Thymus (tissue), 11 donors: ENCODE data around the gene BACH1. TPM values are rescaled to one million over a fixed set of nuclear protein-coding genes. Genes with fewer than 3 reads are reported as not detected.

Experiments
- DNase-seq, 9 donors: peaks; one replicate each; pipeline ENCODE4 v3.0.0-alpha.2; 2013; ENCODE audit warnings: low spot score in 9 of 9, low read depth in 6 of 9, missing footprints in 1 of 9
- H3K27ac ChIP-seq, 2 donors: one replicate each; pipeline ENCODE4 v1.5.1; 2013; ENCODE audit warnings: control low read depth in 1 of 2, low read depth in 1 of 2, low read length in 1 of 2, mild to moderate bottlenecking in 1 of 2, moderate library complexity in 1 of 2
- H3K27me3 ChIP-seq, 2 donors: one replicate each; pipeline ENCODE4 v1.5.1; 2013; ENCODE audit warnings: low read length in 1 of 2; ENCODE audit not compliant: control insufficient read depth in 2 of 2, insufficient read depth in 1 of 2
- H3K36me3 ChIP-seq, 2 donors: one replicate each; pipeline ENCODE4 v1.5.1; 2013; ENCODE audit warnings: low read length in 1 of 2, mild to moderate bottlenecking in 1 of 2, moderate library complexity in 1 of 2; ENCODE audit not compliant: control insufficient read depth in 2 of 2, insufficient read depth in 2 of 2
- H3K4me1 ChIP-seq, 2 donors: one replicate each; pipeline ENCODE4 v1.5.1; 2013; ENCODE audit warnings: low read length in 2 of 2; ENCODE audit not compliant: control insufficient read depth in 2 of 2, insufficient read depth in 2 of 2
- H3K4me3 ChIP-seq, 2 donors: one replicate each; pipeline ENCODE4 v1.5.1; 2013; ENCODE audit warnings: low read length in 2 of 2, control low read depth in 1 of 2, mild to moderate bottlenecking in 1 of 2
- H3K9me3 ChIP-seq, 2 donors: one replicate each; pipeline ENCODE4 v1.5.1; 2013; ENCODE audit warnings: low read length in 1 of 2, mild to moderate bottlenecking in 1 of 2; ENCODE audit not compliant: control insufficient read depth in 2 of 2, insufficient read depth in 1 of 2
- WGBS: extraction: QIAGEN DNeasy Blood & Tissue Kit; methylation state at CpG from one replicate; pipeline ENCODE4 v1.1.7; 2013; 5-methylcytosine and 5-hydroxymethylcytosine counted together
- polyA plus RNA-seq: library from polyadenylated mRNA; stranded (reverse); fragments of 200-250 nt; gene quantifications from one replicate; pipeline ENCODE4 v1.2.3, GENCODE V29; 2013
- total RNA-seq: library from RNA; stranded (reverse); fragments of 120-200 nt; gene quantifications from one replicate; pipeline ENCODE4 v1.2.4, GENCODE V29; 2013
- donor health status: healthy.

The BACH1 gene
- total and polyA plus RNA-seq, 2 donors: 17.6 to 23.0 TPM

- Histone ChIP-seq H3K4me3 (no peak overlapping the region), H3K36me3 (peaks cover 6 to 11% of the 10 kb centered on the region in 2 donors), H3K27ac (no peak overlapping the region), H3K4me1 (peaks cover 0 to 2% of the 10 kb centered on the region in 2 donors), H3K27me3 (no peaks in the 10 kb centered on the region), H3K9me3 (no peaks in the 10 kb centered on the region)
- WGBS: 96% methylated on average over 2 of the region's 2 CpGs
- no peak for DNase-seq
These were observed 19.6 kb downstream of the BACH1 start for GRCh38 chr21:29318354-29318753.

- DNase-seq: no peak
- Histone ChIP-seq H3K4me1 (no peaks in the 10 kb centered on the region), H3K4me3 (no peak overlapping the region), H3K36me3 (peaks cover 8 to 13% of the 10 kb centered on the region in 2 donors), H3K9me3 (no peaks in the 10 kb centered on the region), H3K27ac (no peak overlapping the region), H3K27me3 (no peaks in the 10 kb centered on the region)
- WGBS: 96% methylated on average over 6 of the region's 6 CpGs
These were observed 21.3 kb downstream of the BACH1 start for GRCh38 chr21:29320031-29320430.

- Histone ChIP-seq H3K27me3 (no peaks in the 10 kb centered on the region), H3K4me1 (no peaks in the 10 kb centered on the region), H3K4me3 (no peak overlapping the region), H3K9me3 (no peaks in the 10 kb centered on the region), H3K27ac (no peak overlapping the region), H3K36me3 (peaks cover 9 to 15% of the 10 kb centered on the region in 2 donors)
- 98% methylated on average over 11 of the region's 11 CpGs for WGBS
- no peak for DNase-seq
These were observed 22.5 kb downstream of the BACH1 start for GRCh38 chr21:29321217-29321616.

- H3K36me3 ChIP-seq: peaks cover 19 to 26% of the 10 kb centered on the region in 2 donors
- WGBS: 98% methylated on average over 11 of the region's 11 CpGs
- H3K27ac ChIP-seq: no peak overlapping the region
- no peaks in the 10 kb centered on the region for H3K27me3 ChIP-seq
- H3K4me3 ChIP-seq: no peak overlapping the region
- H3K4me1 ChIP-seq: no peaks in the 10 kb centered on the region
- no peak for DNase-seq
- no peaks in the 10 kb centered on the region for H3K9me3 ChIP-seq
These were observed 23.5 kb downstream of the BACH1 start for GRCh38 chr21:29321932-29322928.

- no peaks in the 10 kb centered on the region for H3K27me3 ChIP-seq
- no peaks in the 10 kb centered on the region for H3K4me1 ChIP-seq
- H3K9me3 ChIP-seq: no peaks in the 10 kb centered on the region
- WGBS: 98% methylated on average over 6 of the region's 6 CpGs
- H3K27ac ChIP-seq: no peak overlapping the region
- H3K4me3 ChIP-seq: no peak overlapping the region
- H3K36me3 ChIP-seq: peaks cover 21 to 30% of the 10 kb centered on the region in 2 donors
- DNase-seq: no peak
These were observed 24.5 kb downstream of the BACH1 start for GRCh38 chr21:29323189-29323588.

- H3K36me3 ChIP-seq: peaks cover 22 to 26% of the 10 kb centered on the region in 2 donors
- 98% methylated on average over 10 of the region's 10 CpGs for WGBS
- no peak overlapping the region for H3K27ac ChIP-seq
- H3K4me3 ChIP-seq: no peak overlapping the region
- H3K27me3 ChIP-seq: no peaks in the 10 kb centered on the region
- H3K9me3 ChIP-seq: no peaks in the 10 kb centered on the region
- no peak for DNase-seq
- H3K4me1 ChIP-seq: no peaks in the 10 kb centered on the region
These were observed 28.3 kb downstream of the BACH1 start for GRCh38 chr21:29326914-29327554.

- H3K36me3 ChIP-seq: peaks cover 22 to 24% of the 10 kb centered on the region in 2 donors
These were observed 30.7 kb downstream of the BACH1 start for GRCh38 chr21:29329406-29329805.

GRCh38 chr21:29330797-29331196 lies 32.1 kb downstream of the BACH1 start:
- 97% methylated on average over 1 of the region's 1 CpG for WGBS
- Histone ChIP-seq H3K4me1 (no peaks in the 10 kb centered on the region), H3K9me3 (no peaks in the 10 kb centered on the region), H3K4me3 (no peak overlapping the region), H3K27me3 (no peaks in the 10 kb centered on the region), H3K36me3 (peaks cover 22 to 24% of the 10 kb centered on the region in 2 donors), H3K27ac (no peak overlapping the region)
- DNase-seq: no peak

More at GRCh38 chr21:29329406-29329805, 30.7 kb downstream of the BACH1 start:
- 97% methylated on average over 5 of the region's 5 CpGs for WGBS
- no peak overlapping the region for H3K27ac ChIP-seq
- H3K9me3 ChIP-seq: no peaks in the 10 kb centered on the region
- DNase-seq: no peak
- no peaks in the 10 kb centered on the region for H3K4me1 ChIP-seq
- H3K4me3 ChIP-seq: no peak overlapping the region
- H3K27me3 ChIP-seq: no peaks in the 10 kb centered on the region
